HG02623 (cell line): ENCODE measurements around the gene LAMA4.
"Not testable (repeated sequence)": the region's sequence is repeated elsewhere in the genome, so short reads cannot be mapped to it uniquely, and the experiment has no call there.

ENCODE experiments used
- ATAC-seq: cut with Tn5 transposase; IDR thresholded peaks from one replicate; pipeline ENCODE4 v1.9.1; 2021; ENCODE audit warnings: moderate library complexity; ENCODE audit not compliant: unreplicated experiment

Gene LAMA4

DNA sequence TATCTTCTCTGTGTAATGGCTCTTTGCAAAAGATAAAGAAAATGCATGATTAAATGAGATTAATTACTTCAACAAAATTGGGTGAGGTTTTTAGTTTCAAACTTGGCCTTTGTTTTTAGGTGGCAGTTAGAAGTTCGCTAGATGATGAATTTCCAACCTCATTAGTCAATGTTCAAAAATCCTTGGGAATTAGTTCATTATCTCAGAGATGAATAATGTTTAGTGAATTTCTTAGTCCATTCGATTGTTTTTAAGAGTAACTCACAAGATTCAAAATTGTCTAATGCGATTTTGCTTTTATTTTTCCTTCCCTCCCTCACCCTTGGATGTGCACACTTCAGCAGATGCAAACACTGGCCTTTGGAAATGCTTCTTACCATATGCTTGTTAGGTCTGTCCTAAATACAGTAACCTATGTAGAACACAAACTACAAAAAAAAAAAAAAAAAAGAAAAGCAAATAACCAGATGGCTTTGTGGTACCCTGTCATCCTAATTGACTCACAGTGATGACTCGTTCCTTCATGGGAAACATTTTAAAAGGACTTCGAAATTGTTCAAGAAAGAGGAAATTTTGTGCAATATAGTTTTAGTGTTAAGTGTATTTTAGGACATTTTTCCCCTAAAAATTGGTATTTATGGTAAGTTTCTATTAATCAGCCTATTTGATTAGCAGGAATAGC is 100.3 kb downstream of the LAMA4 start:
- ATAC-seq, result no peak

- no peak for ATAC-seq
Observed at GRCh38 chr6:112150363-112150762, 104.0 kb downstream of the LAMA4 start.

DNA sequence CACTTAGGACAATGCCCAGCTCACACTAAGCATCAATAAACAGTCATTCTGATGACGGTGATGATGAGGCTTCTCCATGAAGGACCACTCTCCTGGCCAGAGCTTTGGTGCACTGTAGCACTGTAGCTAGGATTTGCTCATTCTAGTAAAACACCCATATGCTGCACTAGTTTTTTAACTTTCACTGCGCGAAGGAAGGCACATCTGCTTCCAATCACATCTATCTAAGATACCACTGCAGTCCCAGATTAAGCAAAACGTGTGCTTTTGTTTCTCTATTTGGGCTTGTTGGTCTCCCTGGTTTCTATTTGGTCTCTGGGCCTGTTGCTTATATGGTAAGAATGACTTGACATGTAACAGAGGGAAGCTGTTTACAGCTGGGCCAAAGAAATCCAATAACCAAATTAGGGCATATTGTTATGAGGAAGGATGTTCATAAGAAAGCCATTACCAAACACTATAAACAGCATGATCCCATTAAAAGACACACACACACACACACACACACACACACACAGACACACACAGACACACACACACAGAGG is 104.6 kb downstream of the LAMA4 start:
- no peak for ATAC-seq

DNA sequence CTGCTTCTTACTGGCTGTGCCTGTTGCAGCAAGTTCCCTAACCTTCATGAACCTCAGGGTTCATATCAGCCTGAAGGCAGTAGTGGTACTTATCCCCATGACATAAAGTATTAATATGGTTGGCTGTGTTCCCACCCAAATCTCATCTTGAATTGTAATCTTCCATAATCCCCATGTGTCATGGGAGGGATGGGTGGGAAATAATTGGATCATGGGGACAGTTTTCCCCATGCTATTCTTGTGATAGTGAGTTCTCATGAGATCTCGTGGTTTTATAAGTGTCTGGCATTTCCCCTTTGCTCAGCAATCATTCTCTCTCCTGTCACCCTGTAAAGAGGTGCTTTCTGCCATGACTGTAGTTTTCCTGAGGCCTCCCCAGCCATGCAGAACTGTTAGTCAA is 105.1 kb downstream of the LAMA4 start:
- no peak for ATAC-seq

- no peak for ATAC-seq
Observed at GRCh38 chr6:112148103-112148502, 106.3 kb downstream of the LAMA4 start.

- no peak for ATAC-seq
Observed at GRCh38 chr6:112145080-112145573, 109.2 kb downstream of the LAMA4 start.

DNA sequence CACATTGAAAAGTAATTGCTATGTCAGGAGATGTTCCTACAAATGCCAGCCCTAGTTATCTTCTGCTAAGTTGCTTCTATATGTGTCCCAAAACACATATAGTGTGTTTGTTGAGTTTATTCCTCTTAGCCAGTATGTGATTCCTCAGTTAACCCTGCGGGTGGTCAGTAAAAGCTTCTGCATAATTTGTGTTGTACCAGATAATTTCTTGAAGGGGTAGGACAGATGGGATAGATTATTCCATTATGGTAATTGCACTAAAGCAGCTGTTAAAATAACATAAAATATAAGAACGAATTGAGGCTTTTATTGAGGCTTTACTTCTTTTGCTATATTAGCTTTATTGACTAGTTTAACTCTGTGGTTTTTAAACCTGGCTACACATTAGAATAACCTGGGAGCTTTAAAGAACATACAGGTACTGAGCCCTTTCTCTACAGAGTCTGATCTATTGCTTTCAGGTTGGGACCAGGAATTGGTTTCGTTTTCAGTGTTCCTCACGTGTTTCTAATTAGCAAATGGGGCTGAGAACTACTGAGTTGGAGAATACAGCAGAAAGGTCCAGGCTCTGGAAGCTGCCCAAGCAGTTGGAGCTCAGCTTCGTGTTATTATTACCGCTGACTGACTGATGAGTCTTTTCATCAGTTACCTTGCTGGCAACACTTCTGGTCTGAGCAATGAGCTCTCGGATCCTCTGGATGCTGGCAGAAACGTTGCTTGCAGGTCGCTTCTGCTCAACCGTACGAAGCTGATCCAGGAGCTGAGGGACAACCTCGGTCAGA is 110.0 kb downstream of the LAMA4 start:
- no peak for ATAC-seq

DNA sequence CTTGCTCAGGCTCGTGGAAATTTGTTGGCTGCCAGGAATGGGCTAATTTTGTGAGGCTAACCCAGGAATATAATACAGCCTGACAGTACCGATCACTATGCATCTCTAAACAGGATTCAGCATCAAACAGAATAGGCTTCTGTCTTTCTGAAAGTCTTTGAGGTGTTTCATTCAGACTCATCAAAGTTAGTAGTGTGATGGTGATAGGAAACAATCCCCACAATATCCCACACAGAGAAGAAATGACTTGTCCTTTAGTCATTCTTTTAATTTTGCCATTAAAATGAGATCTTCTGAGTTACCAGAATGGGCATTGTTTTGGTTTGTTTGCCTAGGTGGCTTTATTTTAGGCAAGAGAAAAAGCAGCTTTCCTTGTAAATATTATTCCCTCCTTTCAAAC is 112.7 kb downstream of the LAMA4 start:
- no peak for ATAC-seq

DNA sequence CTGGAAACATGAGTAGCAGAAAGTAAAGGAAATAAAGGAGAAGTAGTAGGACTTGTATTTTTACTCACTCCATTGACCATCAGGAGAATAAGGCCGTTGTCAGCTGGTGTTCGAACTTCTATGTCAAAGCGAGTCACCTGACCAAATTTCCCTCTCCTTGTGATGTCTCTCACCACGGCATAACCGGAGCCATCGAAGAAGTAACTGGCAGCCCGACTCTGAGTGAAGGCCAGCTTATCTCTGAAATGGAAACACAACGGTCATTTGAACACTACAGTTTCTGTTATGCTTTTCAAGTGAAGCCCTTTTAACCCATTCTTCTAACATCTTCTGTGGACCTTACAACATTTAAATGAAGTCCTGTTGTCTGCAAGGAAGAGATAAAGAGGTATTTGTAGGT is 115.3 kb downstream of the LAMA4 start:
- ATAC-seq, result no peak

DNA sequence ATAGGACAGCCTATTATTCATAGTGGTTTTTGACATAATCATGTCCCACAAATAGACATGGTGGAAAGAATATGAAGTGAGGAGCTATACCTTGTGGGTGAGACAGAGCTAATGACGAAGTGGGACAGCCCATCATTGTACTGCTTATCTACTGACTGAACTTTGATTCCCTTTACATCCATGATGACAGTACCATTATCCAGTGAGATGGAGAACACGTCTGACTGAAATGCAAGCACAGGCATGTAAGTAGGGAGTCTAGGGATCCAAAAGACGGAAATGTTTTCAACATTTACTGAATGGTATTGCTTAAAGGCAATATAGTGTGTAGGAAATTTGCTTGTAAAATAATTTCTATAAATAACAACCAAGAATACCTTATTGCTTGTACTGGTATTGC is 123.5 kb downstream of the LAMA4 start:
- ATAC-seq, result no peak

GRCh38 chr6:112128208-112128607 is 126.2 kb downstream of the LAMA4 start:
- no peak for ATAC-seq

- ATAC-seq, result no peak
Observed at GRCh38 chr6:112123982-112124381, 130.4 kb downstream of the LAMA4 start.

DNA sequence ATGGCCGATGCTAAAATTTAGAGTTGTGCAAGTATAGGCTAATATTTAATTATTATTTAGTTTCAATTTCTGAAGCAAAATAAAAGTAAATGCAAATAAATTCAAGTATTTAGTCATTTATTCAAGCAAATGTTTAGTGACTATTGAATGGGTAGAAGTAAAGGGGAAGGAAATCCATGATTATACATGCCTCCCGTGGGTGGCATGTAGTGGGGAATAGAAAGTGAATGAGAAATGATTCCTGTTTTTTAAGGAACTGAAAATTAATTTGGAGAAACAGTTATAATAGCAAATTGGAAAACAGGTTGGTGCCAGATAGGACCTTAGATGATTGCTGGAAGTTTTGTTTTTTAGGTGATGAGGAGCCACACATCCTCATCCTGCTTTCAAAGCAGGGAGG is 131.6 kb downstream of the LAMA4 start:
- ATAC-seq, result no peak

- ATAC-seq, result no peak
Observed at GRCh38 chr6:112118034-112118433, 136.3 kb downstream of the LAMA4 start.

GRCh38 chr6:112117554-112117953 is 136.8 kb downstream of the LAMA4 start:
- no peak for ATAC-seq

GRCh38 chr6:112116221-112116620 is 138.1 kb downstream of the LAMA4 start:
- no peak for ATAC-seq

DNA sequence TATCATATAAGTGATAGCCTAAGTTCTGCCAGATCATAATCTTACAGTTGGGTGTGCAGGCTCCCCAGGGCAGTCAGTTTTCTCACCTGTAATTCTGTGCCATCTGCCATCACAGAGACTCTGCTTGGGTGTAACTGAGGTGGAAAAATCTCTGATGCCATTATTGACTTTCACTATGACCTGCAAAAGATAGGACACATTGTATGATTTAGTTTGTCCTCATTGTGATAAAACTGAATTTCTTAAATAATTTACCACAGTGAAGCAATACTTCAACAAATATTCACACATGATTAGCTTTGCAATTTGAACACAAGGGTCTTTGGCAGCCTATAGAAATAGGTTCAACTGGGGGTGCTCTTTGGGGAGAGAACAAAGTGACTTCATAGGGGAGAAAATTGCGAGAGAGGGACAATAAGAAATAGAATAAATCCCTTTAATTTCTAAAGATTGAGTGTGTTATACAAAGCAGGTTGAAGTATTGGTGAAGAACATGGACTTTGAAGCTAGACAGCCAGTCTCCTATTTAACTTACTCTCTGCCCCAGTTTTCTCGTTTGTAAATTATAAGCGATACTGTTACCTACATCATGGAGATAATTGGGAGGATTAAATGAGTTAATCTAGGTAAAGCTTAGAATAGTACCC is 139.7 kb downstream of the LAMA4 start:
- ATAC-seq, result no peak

GRCh38 chr6:112113918-112114317 is 140.4 kb downstream of the LAMA4 start:
- ATAC-seq, result no peak

- ATAC-seq, result no peak
Observed at GRCh38 chr6:112113431-112113830, 140.9 kb downstream of the LAMA4 start.

DNA sequence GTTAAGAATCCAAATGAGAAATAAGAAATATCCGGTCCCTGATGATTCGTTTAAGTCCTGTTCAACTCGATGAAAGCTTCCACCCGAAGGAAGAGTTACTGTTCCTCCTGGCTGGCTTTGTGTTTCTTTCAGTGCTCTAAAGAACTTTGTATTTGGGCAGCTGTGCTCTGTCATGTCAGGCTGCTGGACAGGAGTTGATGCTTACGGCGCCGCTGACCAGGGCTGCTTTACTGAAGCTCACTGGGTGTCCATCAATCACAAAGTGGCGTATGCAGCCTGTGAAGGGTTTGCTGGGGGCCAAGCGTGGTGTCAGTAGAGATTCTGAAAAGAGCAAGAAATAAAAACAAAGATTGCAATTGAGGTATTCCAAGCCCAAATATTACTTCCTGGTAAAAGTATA is 145.1 kb downstream of the LAMA4 start:
- ATAC-seq, result no peak

GRCh38 chr6:112106562-112106961 is 147.8 kb downstream of the LAMA4 start:
- ATAC-seq, result no peak

DNA sequence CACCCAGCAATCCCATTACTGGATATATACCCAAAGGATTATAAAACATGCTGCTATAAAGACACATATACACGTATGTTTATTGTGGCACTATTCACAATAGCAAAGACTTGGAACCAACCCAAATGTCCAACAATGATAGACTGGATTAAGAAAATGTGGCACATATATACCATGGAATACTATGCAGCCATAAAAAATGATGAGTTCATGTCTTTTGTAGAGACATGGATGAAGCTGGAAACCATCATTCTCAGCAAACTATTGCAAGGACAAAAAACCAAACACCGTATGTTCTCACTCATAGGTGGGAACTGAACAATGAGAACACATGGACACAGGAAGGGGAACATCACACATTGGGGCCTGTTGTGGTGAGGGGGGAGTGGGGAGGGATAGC is 148.3 kb downstream of the LAMA4 start:
- ATAC-seq, result not testable (repeated sequence)
